Spleen (tissue), 11 donors: ENCODE data around the gene CCDC107. TPM values are rescaled to one million over a fixed set of nuclear protein-coding genes. Genes with fewer than 3 reads are reported as not detected.

Experiments used
- DNase-seq: peaks from one replicate; pipeline ENCODE4 v3.0.0-alpha.2; 2020
- H3K27ac ChIP-seq, 8 donors: fragments of 200-600 bp; sonication (generic) in 7 of 8; 1 replicate in 4 of 8; 2 replicates in 4 of 8; pipeline versions ENCODE4 v1.5.0 to v1.8.0; 2016 to 2021; ENCODE audit warnings: inconsistent platforms in 4 of 8, mild to moderate bottlenecking in 4 of 8, moderate library complexity in 1 of 8
- H3K27me3 ChIP-seq, 7 donors: fragments of 200-600 bp; sonication (generic) in 6 of 7; replicated peaks in 1 of 7; 1 replicate in 4 of 7; 2 replicates in 3 of 7; pipeline versions ENCODE4 v1.5.0 to v1.8.0; 2016 to 2021; ENCODE audit warnings: inconsistent platforms in 3 of 7, mild to moderate bottlenecking in 1 of 7
- H3K36me3 ChIP-seq, 6 donors: fragments of 200-600 bp; sonication (generic) in 5 of 6; 1 replicate in 4 of 6; 2 replicates in 2 of 6; pipeline versions ENCODE4 v1.5.0 to v1.8.0; 2016 to 2021; ENCODE audit warnings: inconsistent platforms in 2 of 6
- H3K4me1 ChIP-seq, 6 donors: fragments of 200-600 bp; sonication (generic) in 5 of 6; 1 replicate in 3 of 6; 2 replicates in 3 of 6; pipeline versions ENCODE4 v1.5.0 to v1.8.0; 2016 to 2021; ENCODE audit warnings: inconsistent platforms in 3 of 6
- H3K4me3 ChIP-seq, 8 donors: fragments of 200-600 bp; sonication (generic) in 7 of 8; 1 replicate in 4 of 8; 2 replicates in 4 of 8; pipeline versions ENCODE4 v1.5.0 to v1.8.0; 2016 to 2021; ENCODE audit warnings: inconsistent platforms in 4 of 8, mild to moderate bottlenecking in 4 of 8, moderate library complexity in 2 of 8
- H3K9me3 ChIP-seq, 8 donors: fragments of 200-600 bp; sonication (generic) in 7 of 8; 1 replicate in 4 of 8; 2 replicates in 4 of 8; pipeline versions ENCODE4 v1.5.0 to v1.8.0; 2016 to 2021; ENCODE audit warnings: inconsistent platforms in 4 of 8
- CTCF ChIP-seq, 11 experiments: fragments of 200-600 bp in 7 of 11; fragments of 450-650 bp in 4 of 11; sonication (generic) in 4 of 11; IDR thresholded peaks in 8 of 11; conservative IDR thresholded peaks in 3 of 11; 1 replicate in 7 of 11; 2 replicates in 4 of 11; pipeline versions ENCODE4 v1.4.0 to v1.8.0; 2016 to 2021; ENCODE audit warnings: antibody characterized with exemption in 11 of 11, inconsistent platforms in 4 of 11, mild to moderate bottlenecking in 1 of 11
- POLR2A ChIP-seq, 3 donors: fragments of 450-650 bp; IDR thresholded peaks; one replicate each; pipeline ENCODE4 v1.5.1; 2017; ENCODE audit warnings: antibody characterized with exemption in 3 of 3, mild to moderate bottlenecking in 1 of 3
- POLR2AphosphoS5 ChIP-seq, 3 donors: sonication (generic); formaldehyde crosslinking; IDR thresholded peaks; one replicate each; pipeline ENCODE4 v1.5.1; 2017; ENCODE audit warnings: antibody characterized with exemption in 3 of 3
- WGBS, 5 donors: extraction: QIAGEN DNeasy Blood & Tissue Kit in 3 of 5; methylation state at CpG; one replicate each; pipeline versions ENCODE4 v1.1.5 to v1.1.7; 2013 to 2018; 5-methylcytosine and 5-hydroxymethylcytosine counted together
- intact Hi-C: fragments of 100-400 bp; cut with DNase I; formaldehyde crosslinking; loops from one replicate; pipeline ENCODE4 v1.15.0; 2023; ENCODE audit warnings: low total_unique reads
- polyA plus RNA-seq, 3 donors: library from polyadenylated mRNA; stranded (reverse); fragments of 200-250 nt; gene quantifications; one replicate each; pipeline ENCODE4 v1.2.1, GENCODE V29; 2013
- total RNA-seq, 7 donors: library from RNA; depleted of rRNA in 3 of 7; stranded (reverse); fragments of >200 nt in 3 of 7; fragmentation: NEBNext Ultra II Directional in 4 of 7; extraction: Animal tissue kit (Norgen Biotek cat#: 25700) in 4 of 7; gene quantifications; one replicate each; pipeline versions ENCODE4 v1.1.0 to v1.2.1, GENCODE V29; 2016 to 2021
- donor health status: healthy with polysubstance abuse.
- donor health status: DM: no; HTN: no; CAD: no; lungs with moderate emphysema.
- donor health status: DM: no; HTN: no; CAD: no.
- donor health status: Bipolar disorder and iron deficiency.
- donor health status: healthy.
- donor health status: DM: no; HTN: no; CAD: no.
- donor health status: DM: yes; HTN: yes; CAD: no.

CCDC107 gene
- total and polyA plus RNA-seq, 10 donors, result 14.4 to 46.9 (median 21.3) TPM

GRCh38 chr9:35616681-35617459 is 41.2 kb upstream of the CCDC107 start:
- TF ChIP-seq POLR2AphosphoS5 (IDR thresholded peaks at IDR 0.05) (peak; percentile 81 to 86 (median 84)), CTCF (IDR thresholded peaks at IDR 0.05 in 8 of 11, conservative IDR thresholded peaks at IDR 0.05 in 3 of 11) (peak in 10 of 11 experiments; percentile 13 to 54 (median 36)), POLR2A (IDR thresholded peaks at IDR 0.05) (peak in 1 of 3 donors; percentile 31)
- DNase-seq, result peak; percentile 94
- no peaks in the 10 kb centered on the region for H3K9me3 ChIP-seq
- H3K27me3 ChIP-seq, result no peaks in the 10 kb centered on the region
- peak overlapping the region; percentile 43 to 82 (median 56) for H3K4me3 ChIP-seq
- intact Hi-C loops, result no loop called here
- peaks cover 0 to 46% (median 2%) of the 10 kb centered on the region in 6 donors for H3K36me3 ChIP-seq
- H3K27ac ChIP-seq, result peak overlapping the region; percentile 72 to 94 (median 84)
- peaks cover 17 to 100% (median 62%) of the 10 kb centered on the region in 6 donors for H3K4me1 ChIP-seq
- 8 to 11% (median 9%) methylated on average over 38 to 51 of the region's 51 CpGs for WGBS, 5 donors

GRCh38 chr9:35617548-35617947 is 40.5 kb upstream of the CCDC107 start:
- Histone ChIP-seq H3K27me3 (no peaks in the 10 kb centered on the region), H3K27ac (peak overlapping the region; percentile 72 to 94 (median 84)), H3K36me3 (peaks cover 0 to 39% (median 2%) of the 10 kb centered on the region in 6 donors), H3K4me3 (peak overlapping the region; percentile 43 to 82 (median 56)), H3K4me1 (peaks cover 17 to 99% (median 62%) of the 10 kb centered on the region in 6 donors), H3K9me3 (no peaks in the 10 kb centered on the region)
- no peak for TF ChIP-seq POLR2AphosphoS5 (IDR thresholded peaks at IDR 0.05)
- no peak for TF ChIP-seq CTCF (IDR thresholded peaks at IDR 0.05 in 8 of 11, conservative IDR thresholded peaks at IDR 0.05 in 3 of 11)
- no peak for TF ChIP-seq POLR2A (IDR thresholded peaks at IDR 0.05)
- 47 to 56% (median 54%) methylated on average over 8 of the region's 8 CpGs for WGBS, 5 donors
- intact Hi-C loops, result no loop called here
- no peak for DNase-seq

- Histone ChIP-seq H3K9me3 (no peaks in the 10 kb centered on the region), H3K27me3 (no peaks in the 10 kb centered on the region), H3K4me3 (peak within 1 kb of the TSS; percentile 43 to 82 (median 56)), H3K27ac (peak within 1 kb of the TSS; percentile 72 to 94 (median 84)), H3K4me1 (peaks cover 17 to 91% (median 62%) of the 10 kb centered on the region in 6 donors), H3K36me3 (peaks cover 0 to 31% (median 0%) of the 10 kb centered on the region in 6 donors)
- intact Hi-C loops, result no loop called here
- TF ChIP-seq CTCF (IDR thresholded peaks at IDR 0.05 in 8 of 11, conservative IDR thresholded peaks at IDR 0.05 in 3 of 11) (no peak), POLR2A (IDR thresholded peaks at IDR 0.05) (peak in 2 of 3 donors; percentile 57 to 74), POLR2AphosphoS5 (IDR thresholded peaks at IDR 0.05) (peak; percentile 35 to 94 (median 82))
- WGBS, 5 donors, result 35 to 62% (median 52%) methylated on average over 7 of the region's 7 CpGs
- peak; percentile 83 for DNase-seq
Measured at GRCh38 chr9:35618325-35618727, 39.8 kb upstream of the CCDC107 start, which contains the start of gene CD72. TSS of gene CD72 (minus strand) at chr9:35618413. CDS start at chr9:35618303, 110 bp downstream.
